Measurements from ENCODE around the gene TSPO.

TSPO gene

DNA sequence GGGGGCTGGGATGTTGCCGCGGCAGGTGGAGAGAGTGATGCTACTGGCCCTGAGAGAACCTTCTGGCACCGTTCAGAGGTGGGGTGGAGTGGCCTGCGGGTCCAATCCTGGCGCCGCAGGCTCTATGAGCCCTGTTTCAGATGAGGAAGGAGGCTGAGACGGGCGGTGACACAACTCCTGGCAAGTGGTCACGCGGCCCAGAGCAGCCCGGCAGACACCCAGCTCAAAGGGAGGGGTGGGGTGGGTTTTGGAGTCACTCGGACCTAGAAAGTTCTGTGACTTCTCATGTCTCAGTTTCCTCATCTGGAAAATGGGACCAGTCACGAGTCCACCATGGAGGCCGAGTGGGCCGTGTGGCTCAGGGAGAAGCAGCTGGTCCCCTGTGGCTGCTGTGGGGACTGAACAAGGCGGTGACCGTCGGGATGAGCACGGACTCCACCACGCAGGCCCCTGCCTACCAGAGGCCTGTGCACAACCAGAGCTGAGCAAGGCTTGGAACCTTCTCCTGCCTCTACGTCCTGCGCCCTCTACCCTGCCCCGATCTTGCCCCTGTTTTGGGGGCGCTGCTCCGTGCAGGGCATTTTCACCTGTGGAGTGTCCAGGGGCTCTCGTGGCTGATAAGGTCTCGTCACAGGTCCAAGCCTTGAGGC lies 3.7 kb downstream of the TSPO start:
- Histone ChIP-seq H2AFZ (ENCODE audit: low read length) (no peak overlapping the region), H3K27me3 (replicated peaks; ENCODE audit: insufficient read depth, low read length) (no peaks in the 10 kb centered on the region), H3K4me2 (ENCODE audit: low read depth, low read length) (no peak overlapping the region), H3K79me2 (ENCODE audit: low read length) (peaks cover 4% of the 10 kb centered on the region), H3K9ac (ENCODE audit: low read length) (no peak overlapping the region), H3K4me3 (ENCODE audit: low read length) (no peak overlapping the region), H3K9me2 (replicated peaks; ENCODE audit: insufficient read depth, low read length) (no peaks in the 10 kb centered on the region), H3K36me3 (replicated peaks; ENCODE audit: insufficient read depth, low read length) (no peaks in the 10 kb centered on the region), H3F3A (ENCODE audit: insufficient read depth, low read length) (no peaks in the 10 kb centered on the region), H4K20me1 (ENCODE audit: insufficient read depth, low read length) (no peaks in the 10 kb centered on the region), H3K27ac (ENCODE audit: low read length) (no peak overlapping the region), H3K9me3 (replicated peaks; ENCODE audit: insufficient read depth, low read length) (no peaks in the 10 kb centered on the region), H3K4me1 (ENCODE audit: low read length) (0 out of 2 replicates have a peak, but pooled peaks cover 3% of the 10 kb centered on the region)
- TF ChIP-seq, protein P1, sequence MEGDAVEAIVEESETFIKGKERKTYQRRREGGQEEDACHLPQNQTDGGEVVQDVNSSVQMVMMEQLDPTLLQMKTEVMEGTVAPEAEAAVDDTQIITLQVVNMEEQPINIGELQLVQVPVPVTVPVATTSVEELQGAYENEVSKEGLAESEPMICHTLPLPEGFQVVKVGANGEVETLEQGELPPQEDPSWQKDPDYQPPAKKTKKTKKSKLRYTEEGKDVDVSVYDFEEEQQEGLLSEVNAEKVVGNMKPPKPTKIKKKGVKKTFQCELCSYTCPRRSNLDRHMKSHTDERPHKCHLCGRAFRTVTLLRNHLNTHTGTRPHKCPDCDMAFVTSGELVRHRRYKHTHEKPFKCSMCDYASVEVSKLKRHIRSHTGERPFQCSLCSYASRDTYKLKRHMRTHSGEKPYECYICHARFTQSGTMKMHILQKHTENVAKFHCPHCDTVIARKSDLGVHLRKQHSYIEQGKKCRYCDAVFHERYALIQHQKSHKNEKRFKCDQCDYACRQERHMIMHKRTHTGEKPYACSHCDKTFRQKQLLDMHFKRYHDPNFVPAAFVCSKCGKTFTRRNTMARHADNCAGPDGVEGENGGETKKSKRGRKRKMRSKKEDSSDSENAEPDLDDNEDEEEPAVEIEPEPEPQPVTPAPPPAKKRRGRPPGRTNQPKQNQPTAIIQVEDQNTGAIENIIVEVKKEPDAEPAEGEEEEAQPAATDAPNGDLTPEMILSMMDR (IDR thresholded peaks at IDR 0.05; ENCODE audit: low read length), result no peak
- TF ChIP-seq EZH2phosphoT487 (IDR thresholded peaks at IDR 0.05; ENCODE audit: low read length) (no peak), EZH2 (optimal IDR thresholded peaks at IDR 0.05; ENCODE audit: low read depth, low read length) (no peak)
- no peak for DNase-seq

DNA sequence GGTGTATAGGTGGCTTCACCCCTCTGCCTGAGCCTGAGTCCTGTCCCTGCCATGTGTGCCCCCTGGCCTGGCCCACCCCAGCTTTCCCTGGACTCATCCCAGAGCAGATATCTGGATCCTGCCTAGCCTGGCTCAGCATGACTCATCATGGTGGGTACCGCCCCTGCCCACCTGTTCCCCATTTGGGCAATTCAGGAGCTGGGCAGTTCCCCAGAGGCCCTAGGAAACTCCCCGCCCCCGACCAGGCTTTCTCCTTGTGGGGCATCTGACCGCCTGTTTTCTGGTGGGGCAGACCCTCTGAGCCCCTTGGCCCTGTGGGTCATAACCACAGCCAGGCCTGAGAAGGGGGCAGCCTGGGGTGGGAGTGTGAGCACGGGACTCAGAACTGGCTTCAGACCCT lies 4.4 kb downstream of the TSPO start:
- TF ChIP-seq, protein P1 (IDR thresholded peaks at IDR 0.05; ENCODE audit: low read length), result no peak
- TF ChIP-seq EZH2 (optimal IDR thresholded peaks at IDR 0.05; ENCODE audit: low read depth, low read length) (no peak), EZH2phosphoT487 (IDR thresholded peaks at IDR 0.05; ENCODE audit: low read length) (no peak)
- Histone ChIP-seq H3F3A (ENCODE audit: insufficient read depth, low read length) (no peaks in the 10 kb centered on the region), H3K27ac (ENCODE audit: low read length) (no peak overlapping the region), H3K27me3 (replicated peaks; ENCODE audit: insufficient read depth, low read length) (no peaks in the 10 kb centered on the region), H3K9me2 (replicated peaks; ENCODE audit: insufficient read depth, low read length) (no peaks in the 10 kb centered on the region), H3K79me2 (ENCODE audit: low read length) (peaks cover 4% of the 10 kb centered on the region), H3K4me2 (ENCODE audit: low read depth, low read length) (no peak overlapping the region), H3K36me3 (replicated peaks; ENCODE audit: insufficient read depth, low read length) (no peaks in the 10 kb centered on the region), H3K9ac (ENCODE audit: low read length) (no peak overlapping the region), H4K20me1 (ENCODE audit: insufficient read depth, low read length) (no peaks in the 10 kb centered on the region), H2AFZ (ENCODE audit: low read length) (no peak overlapping the region), H3K4me3 (ENCODE audit: low read length) (no peak overlapping the region), H3K4me1 (ENCODE audit: low read length) (0 out of 2 replicates have a peak, but pooled peaks cover 3% of the 10 kb centered on the region), H3K9me3 (replicated peaks; ENCODE audit: insufficient read depth, low read length) (no peaks in the 10 kb centered on the region)
- DNase-seq, result no peak

GRCh38 chr22:43156413-43156812 lies 5.1 kb downstream of the TSPO start:
- no peaks in the 10 kb centered on the region for H3K9me3 ChIP-seq (replicated peaks; ENCODE audit: insufficient read depth, low read length)
- no peaks in the 10 kb centered on the region for H3K27me3 ChIP-seq (replicated peaks; ENCODE audit: insufficient read depth, low read length)
- no peaks in the 10 kb centered on the region for H3F3A ChIP-seq (ENCODE audit: insufficient read depth, low read length)
- no peak overlapping the region for H3K9ac ChIP-seq (ENCODE audit: low read length)
- peaks cover 4% of the 10 kb centered on the region for H3K79me2 ChIP-seq (ENCODE audit: low read length)
- H3K9me2 ChIP-seq (replicated peaks; ENCODE audit: insufficient read depth, low read length), result no peaks in the 10 kb centered on the region
- H4K20me1 ChIP-seq (ENCODE audit: insufficient read depth, low read length), result no peaks in the 10 kb centered on the region
- H3K27ac ChIP-seq (ENCODE audit: low read length), result no peak overlapping the region
- H3K4me3 ChIP-seq (ENCODE audit: low read length), result no peak overlapping the region
- H3K36me3 ChIP-seq (replicated peaks; ENCODE audit: insufficient read depth, low read length), result no peaks in the 10 kb centered on the region
- H3K4me1 ChIP-seq (ENCODE audit: low read length), result no peaks in the 10 kb centered on the region
- H2AFZ ChIP-seq (ENCODE audit: low read length), result no peak overlapping the region
- no peak for DNase-seq
- no peak overlapping the region for H3K4me2 ChIP-seq (ENCODE audit: low read depth, low read length)
- TF ChIP-seq, protein P1 (IDR thresholded peaks at IDR 0.05; ENCODE audit: low read length), result no peak
- no peak for TF ChIP-seq EZH2phosphoT487 (IDR thresholded peaks at IDR 0.05; ENCODE audit: low read length)
- no peak for TF ChIP-seq EZH2 (optimal IDR thresholded peaks at IDR 0.05; ENCODE audit: low read depth, low read length)
